Measurements from ENCODE around the gene OR9A4.

The OR9A4 gene

GRCh38 chr7:141906285-141906684, 9.9 kb upstream of the OR9A4 start:
- Histone ChIP-seq H3K9me3 (ENCODE audit: severe bottlenecking) (no peaks in the 10 kb centered on the region), H3K36me3 (no peaks in the 10 kb centered on the region), H3K27me3 (ENCODE audit: insufficient read depth, low read depth, severe bottlenecking) (no peaks in the 10 kb centered on the region), H3K27ac (no peak overlapping the region), H3K4me3 (ENCODE audit: low read depth, low read length) (no peak overlapping the region)
- TF ChIP-seq CTCF (IDR thresholded peaks at IDR 0.05; ENCODE audit: low read depth, low read length), result no peak
- no peak for DNase-seq

- H3K36me3 ChIP-seq, result no peaks in the 10 kb centered on the region
- no peak overlapping the region for H3K27ac ChIP-seq
- H3K27me3 ChIP-seq (ENCODE audit: insufficient read depth, low read depth, severe bottlenecking), result no peaks in the 10 kb centered on the region
- no peaks in the 10 kb centered on the region for H3K9me3 ChIP-seq (ENCODE audit: severe bottlenecking)
- no peak overlapping the region for H3K4me3 ChIP-seq (ENCODE audit: low read depth, low read length)
- no peak for TF ChIP-seq CTCF (IDR thresholded peaks at IDR 0.05; ENCODE audit: low read depth, low read length)
- DNase-seq, result no peak
Observed at GRCh38 chr7:141911391-141911790, 4.8 kb upstream of the OR9A4 start.

GRCh38 chr7:141915565-141915964, 634 bp upstream of the OR9A4 start:
- H3K9me3 ChIP-seq (ENCODE audit: severe bottlenecking), result no peaks in the 10 kb centered on the region
- TF ChIP-seq CTCF (IDR thresholded peaks at IDR 0.05; ENCODE audit: low read depth, low read length), result no peak
- no peak overlapping the region for H3K4me3 ChIP-seq (ENCODE audit: low read depth, low read length)
- no peak overlapping the region for H3K27ac ChIP-seq
- no peak for DNase-seq
- H3K27me3 ChIP-seq (ENCODE audit: insufficient read depth, low read depth, severe bottlenecking), result no peaks in the 10 kb centered on the region
- no peaks in the 10 kb centered on the region for H3K36me3 ChIP-seq

- no peaks in the 10 kb centered on the region for H3K36me3 ChIP-seq
- no peaks in the 10 kb centered on the region for H3K27me3 ChIP-seq (ENCODE audit: insufficient read depth, low read depth, severe bottlenecking)
- DNase-seq, result no peak
- H3K4me3 ChIP-seq (ENCODE audit: low read depth, low read length), result no peak overlapping the region
- no peak for TF ChIP-seq CTCF (IDR thresholded peaks at IDR 0.05; ENCODE audit: low read depth, low read length)
- H3K9me3 ChIP-seq (ENCODE audit: severe bottlenecking), result no peaks in the 10 kb centered on the region
- no peak overlapping the region for H3K27ac ChIP-seq
Observed at GRCh38 chr7:141920281-141920680, 4.1 kb downstream of the OR9A4 start.

GRCh38 chr7:141928146-141928844, 12.1 kb downstream of the OR9A4 start:
- H3K36me3 ChIP-seq, result no peaks in the 10 kb centered on the region
- no peak overlapping the region for H3K4me3 ChIP-seq (ENCODE audit: low read depth, low read length)
- H3K27me3 ChIP-seq (ENCODE audit: insufficient read depth, low read depth, severe bottlenecking), result no peaks in the 10 kb centered on the region
- no peak for DNase-seq
- TF ChIP-seq CTCF (IDR thresholded peaks at IDR 0.05; ENCODE audit: low read depth, low read length), result no peak
- H3K9me3 ChIP-seq (ENCODE audit: severe bottlenecking), result no peaks in the 10 kb centered on the region
- no peak overlapping the region for H3K27ac ChIP-seq

GRCh38 chr7:141928845-141929195, 12.6 kb downstream of the OR9A4 start:
- no peak for DNase-seq
- Histone ChIP-seq H3K4me3 (ENCODE audit: low read depth, low read length) (no peak overlapping the region), H3K27ac (no peak overlapping the region), H3K9me3 (ENCODE audit: severe bottlenecking) (no peaks in the 10 kb centered on the region), H3K27me3 (ENCODE audit: insufficient read depth, low read depth, severe bottlenecking) (no peaks in the 10 kb centered on the region), H3K36me3 (no peaks in the 10 kb centered on the region)
- TF ChIP-seq CTCF (IDR thresholded peaks at IDR 0.05; ENCODE audit: low read depth, low read length), result no peak

Measured in WERI-Rb-1 (cell line).